PC-3 (cell line): Measurements from ENCODE around the gene ZNF561.

ENCODE experiments used
- CTCF ChIP-seq: fragments of 300-600 bp; sonication (generic); conservative IDR thresholded peaks from 2 replicates; pipeline ENCODE4 v1.5.1; 2017; ENCODE audit warnings: antibody characterized with exemption, low read depth, mild to moderate bottlenecking, low read length
- EZH2phosphoT487 ChIP-seq: fragments of 300-600 bp; sonication (generic); IDR thresholded peaks from 2 replicates; pipeline ENCODE4 v1.6.1; 2018; ENCODE audit warnings: mild to moderate bottlenecking, antibody characterized with exemption, low read length, borderline replicate concordance

- TF ChIP-seq CTCF, result no peak
- TF ChIP-seq EZH2phosphoT487, result no peak
Measured at GRCh38 chr19:9636018-9636417, 15.0 kb upstream of the ZNF561 start.
